Keratinocyte (primary cell): ENCODE results near the gene SELENOO. TPM values are rescaled to one million over a fixed set of nuclear protein-coding genes. Genes with fewer than 3 reads are reported as not detected.

Experiments used
- DNase-seq: peaks from one replicate; pipeline ENCODE4 v3.0.0-alpha.2; 2011; ENCODE audit warnings: low read depth, missing footprints, low spot score
- FAIRE-seq: peaks from 2 replicates; lab custom pipeline; 2011; peaks lifted over from hg19 to GRCh38; lab: Jason Lieb, UNC
- H2AFZ ChIP-seq: 2 replicates; pipeline ENCODE4 v1.6.0; 2012; ENCODE audit warnings: low read length, control low read depth, inconsistent platforms; ENCODE audit not compliant: control insufficient read depth
- H3K27ac ChIP-seq: 2 replicates; pipeline ENCODE4 v1.5.1; 2011; ENCODE audit warnings: low read length; ENCODE audit not compliant: control insufficient read depth, insufficient read depth
- H3K27me3 ChIP-seq: 3 replicates; pipeline ENCODE4 v1.6.0; 2011; ENCODE audit warnings: low read length; ENCODE audit not compliant: control insufficient read depth, insufficient read depth; ENCODE audit errors: extremely low read depth
- H3K36me3 ChIP-seq, 2 experiments: 2 replicates in 1 of 2; 3 replicates in 1 of 2; pipeline ENCODE4 v1.5.1; 2011; ENCODE audit warnings: low read length in 2 of 2, mild to moderate bottlenecking in 1 of 2; ENCODE audit not compliant: control insufficient read depth in 2 of 2, insufficient read depth in 2 of 2; ENCODE audit errors: extremely low read depth in 1 of 2
- H3K4me1 ChIP-seq: 3 replicates; pipeline ENCODE4 v1.5.1; 2011; ENCODE audit warnings: low read length; ENCODE audit not compliant: control insufficient read depth, insufficient read depth; ENCODE audit errors: extremely low read depth
- H3K4me2 ChIP-seq: 3 replicates; pipeline ENCODE4 v1.6.0; 2011; ENCODE audit warnings: low read depth, low read length; ENCODE audit not compliant: control insufficient read depth, insufficient read depth; ENCODE audit errors: extremely low read depth
- H3K4me3 ChIP-seq, 3 experiments: fragments of 200-600 bp in 1 of 3; sonication (generic) in 1 of 3; 2 replicates in 2 of 3; 3 replicates in 1 of 3; pipeline ENCODE4 v1.5.1; 2011 to 2016; ENCODE audit warnings: low read length in 3 of 3, mild to moderate bottlenecking in 3 of 3, control low read depth in 2 of 3, inconsistent platforms in 1 of 3, low read depth in 1 of 3, mixed read lengths in 1 of 3, mixed run types in 1 of 3, moderate library complexity in 1 of 3; ENCODE audit not compliant: control insufficient read depth in 2 of 3, insufficient read depth in 2 of 3; ENCODE audit errors: extremely low read depth in 1 of 3
- H3K79me2 ChIP-seq: 2 replicates; pipeline ENCODE4 v1.6.0; 2012; ENCODE audit warnings: low read length; ENCODE audit not compliant: control insufficient read depth, insufficient read depth
- H3K9ac ChIP-seq: 3 replicates; pipeline ENCODE4 v1.6.0; 2011; ENCODE audit warnings: low read length; ENCODE audit not compliant: control insufficient read depth, insufficient read depth; ENCODE audit errors: extremely low read depth
- H3K9me1 ChIP-seq: 3 replicates; pipeline ENCODE4 v1.6.0; 2011; ENCODE audit warnings: low read length; ENCODE audit not compliant: control insufficient read depth, insufficient read depth; ENCODE audit errors: extremely low read depth
- H3K9me3 ChIP-seq: 2 replicates; pipeline ENCODE4 v1.5.1; 2012; ENCODE audit warnings: low read depth, low read length; ENCODE audit not compliant: control insufficient read depth
- H4K20me1 ChIP-seq: 3 replicates; pipeline ENCODE4 v1.6.0; 2011; ENCODE audit warnings: low read length; ENCODE audit not compliant: control insufficient read depth, insufficient read depth; ENCODE audit errors: extremely low read depth
- EZH2 ChIP-seq: IDR thresholded peaks from one replicate; pipeline ENCODE4 v1.6.1; 2012; ENCODE audit warnings: inconsistent platforms, mild to moderate bottlenecking, low read length, moderate library complexity
- dilution Hi-C: fragments of 300-500 bp; cut with MboI; formaldehyde crosslinking; loops from one replicate; pipeline ENCODE4 v1.7.0; 2020; ENCODE audit warnings: low sequenced_read_pairs; ENCODE audit not compliant: extremely low pct_ligation_motif_present
- polyA plus RNA-seq, 5 experiments: library from polyadenylated mRNA; depleted of rRNA in 3 of 5; stranded (reverse) in 3 of 5; stranded (forward) in 1 of 5; unstranded in 1 of 5; fragments of >200 nt; gene quantifications; 1 replicate in 1 of 5; 2 replicates in 3 of 5; 3 replicates in 1 of 5; pipeline versions ENCODE4 v1.2.1 to v1.2.3, GENCODE V29; 2011 to 2012; ENCODE audit warnings: missing spikeins in 2 of 5, low read depth in 1 of 5, low replicate concordance in 1 of 5
- TF ChIP-seq, protein P1 (sequence below), 3 experiments: IDR thresholded peaks in 1 of 3; conservative IDR thresholded peaks in 1 of 3; optimal IDR thresholded peaks in 1 of 3; 2 replicates in 2 of 3; 3 replicates in 1 of 3; pipeline versions ENCODE3 to v1.5.1; 2011; ENCODE audit warnings: low read length in 3 of 3, mild to moderate bottlenecking in 3 of 3, moderate library complexity in 2 of 3, control low read depth in 1 of 3, inconsistent platforms in 1 of 3; ENCODE audit not compliant: insufficient read depth in 2 of 3; ENCODE audit errors: extremely low read depth in 1 of 3

Gene SELENOO
- polyA plus RNA-seq, 1 donor (not counting 4 experiments of a cell fraction or from before 2014, with no cell fraction given): 14.4 TPM

DNA sequence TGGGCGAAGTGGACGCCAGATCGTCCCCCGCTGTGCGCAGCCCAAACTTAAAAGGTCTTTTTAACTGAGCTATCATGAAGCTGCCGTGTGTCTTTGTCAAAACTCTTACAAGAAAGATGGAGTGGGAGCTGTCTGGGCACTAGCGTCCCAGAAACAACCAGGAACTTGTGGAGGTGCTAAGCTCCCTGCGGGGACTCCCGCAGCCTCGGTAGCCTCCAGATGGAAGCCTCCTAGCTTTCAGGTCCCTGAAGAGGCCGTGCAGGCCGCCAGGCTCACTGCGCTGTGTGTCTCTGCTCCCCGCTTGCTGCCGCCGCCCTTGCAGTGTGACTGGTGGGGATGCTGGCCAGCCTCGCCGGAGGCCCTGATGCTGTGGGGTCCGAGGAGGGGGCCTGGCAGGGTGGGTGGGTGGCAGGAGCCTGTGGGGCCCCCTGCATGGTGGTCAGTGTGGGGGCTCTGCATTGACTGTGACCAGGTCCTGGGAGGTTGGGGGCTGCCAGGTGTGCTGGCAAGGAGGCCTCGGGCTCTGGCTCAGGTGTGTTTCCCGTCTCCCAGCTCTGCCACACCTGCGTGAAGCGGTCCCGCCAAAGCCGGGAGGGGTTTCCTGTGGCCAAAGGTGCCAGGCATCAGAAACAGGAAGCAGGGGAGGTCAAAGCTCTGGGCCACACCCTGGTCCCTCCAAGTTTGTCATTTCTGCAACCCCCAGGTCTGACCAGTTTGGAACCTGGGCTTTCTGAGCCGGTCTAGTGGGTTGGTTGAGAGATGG, 13.9 kb upstream of the SELENOO start:
- H3K27ac ChIP-seq: peak overlapping the region; percentile 58
- dilution Hi-C loops: no loop called here
- peaks cover 28% of the 10 kb centered on the region for H3K4me1 ChIP-seq
- H3K36me3 ChIP-seq: peaks cover 4% of the 10 kb centered on the region in 2 experiments
- peaks cover 47% of the 10 kb centered on the region for H3K79me2 ChIP-seq
- peak overlapping the region; percentile 78 for H3K4me2 ChIP-seq
- no peak overlapping the region for H2AFZ ChIP-seq
- FAIRE-seq (no peak), DNase-seq (no peak)
- H3K4me3 ChIP-seq: peak overlapping the region; percentile 62 to 81 (median 64)
- H4K20me1 ChIP-seq: peaks cover 3% of the 10 kb centered on the region
- H3K9me3 ChIP-seq: no peaks in the 10 kb centered on the region
- no peak for TF ChIP-seq EZH2
- TF ChIP-seq, protein P1, sequence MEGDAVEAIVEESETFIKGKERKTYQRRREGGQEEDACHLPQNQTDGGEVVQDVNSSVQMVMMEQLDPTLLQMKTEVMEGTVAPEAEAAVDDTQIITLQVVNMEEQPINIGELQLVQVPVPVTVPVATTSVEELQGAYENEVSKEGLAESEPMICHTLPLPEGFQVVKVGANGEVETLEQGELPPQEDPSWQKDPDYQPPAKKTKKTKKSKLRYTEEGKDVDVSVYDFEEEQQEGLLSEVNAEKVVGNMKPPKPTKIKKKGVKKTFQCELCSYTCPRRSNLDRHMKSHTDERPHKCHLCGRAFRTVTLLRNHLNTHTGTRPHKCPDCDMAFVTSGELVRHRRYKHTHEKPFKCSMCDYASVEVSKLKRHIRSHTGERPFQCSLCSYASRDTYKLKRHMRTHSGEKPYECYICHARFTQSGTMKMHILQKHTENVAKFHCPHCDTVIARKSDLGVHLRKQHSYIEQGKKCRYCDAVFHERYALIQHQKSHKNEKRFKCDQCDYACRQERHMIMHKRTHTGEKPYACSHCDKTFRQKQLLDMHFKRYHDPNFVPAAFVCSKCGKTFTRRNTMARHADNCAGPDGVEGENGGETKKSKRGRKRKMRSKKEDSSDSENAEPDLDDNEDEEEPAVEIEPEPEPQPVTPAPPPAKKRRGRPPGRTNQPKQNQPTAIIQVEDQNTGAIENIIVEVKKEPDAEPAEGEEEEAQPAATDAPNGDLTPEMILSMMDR (optimal IDR thresholded peaks at IDR 0.05 in 1 of 3, IDR thresholded peaks at IDR 0.05 in 1 of 3, conservative IDR thresholded peaks at IDR 0.05 in 1 of 3; ENCODE audit: extremely low read depth in 1 of 3, insufficient read depth in 2 of 3, low read length in 3 of 3): no peak
- H3K27me3 ChIP-seq: no peaks in the 10 kb centered on the region
- H3K9ac ChIP-seq: peak overlapping the region; percentile 82
- H3K9me1 ChIP-seq: no peaks in the 10 kb centered on the region

DNA sequence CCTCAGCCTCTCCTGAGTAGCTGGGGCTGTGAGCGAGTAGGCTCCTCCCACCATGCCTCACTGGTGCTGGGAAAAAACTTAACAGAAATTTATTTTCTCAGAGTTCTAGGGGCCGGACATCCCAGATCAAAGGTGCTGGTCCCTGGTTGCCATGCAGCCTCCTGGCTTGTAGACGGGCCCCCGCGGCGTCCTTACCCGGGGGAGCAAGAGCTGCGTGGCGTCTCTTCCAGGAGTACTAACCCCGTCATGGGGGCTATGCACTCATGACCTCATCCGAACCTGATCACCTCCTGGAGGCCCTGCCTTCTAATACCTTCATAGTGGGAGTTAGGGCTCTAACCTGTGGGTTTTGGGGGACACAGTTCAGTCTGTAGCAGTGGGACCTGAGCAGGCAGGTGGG, 12.5 kb upstream of the SELENOO start:
- dilution Hi-C loops: no loop called here

More for the DNA sequence above, 12.5 kb upstream of the SELENOO start:
- FAIRE-seq: no peak
- Histone ChIP-seq H3K9ac (no peak overlapping the region), H3K36me3 (peaks cover 4% of the 10 kb centered on the region in 2 experiments), H3K9me1 (no peaks in the 10 kb centered on the region), H3K27me3 (no peaks in the 10 kb centered on the region), H2AFZ (no peak overlapping the region), H3K4me3 (no peak overlapping the region), H3K9me3 (no peaks in the 10 kb centered on the region), H3K4me2 (no peak overlapping the region), H3K4me1 (peaks cover 34% of the 10 kb centered on the region), H3K27ac (no peak overlapping the region), H4K20me1 (peaks cover 3% of the 10 kb centered on the region), H3K79me2 (peaks cover 61% of the 10 kb centered on the region)
- no peak for TF ChIP-seq EZH2
- TF ChIP-seq, protein P1 (optimal IDR thresholded peaks at IDR 0.05 in 1 of 3, IDR thresholded peaks at IDR 0.05 in 1 of 3, conservative IDR thresholded peaks at IDR 0.05 in 1 of 3; ENCODE audit: extremely low read depth in 1 of 3, insufficient read depth in 2 of 3, low read length in 3 of 3): no peak
- DNase-seq: no peak
